HG02642 (cell line): Measurements from ENCODE around the gene DUSP22.
"Not testable (repeated sequence)": the region's sequence is repeated elsewhere in the genome, so short reads cannot be mapped to it uniquely, and the experiment has no call there.

Source experiments
- ATAC-seq: cut with Tn5 transposase; IDR thresholded peaks from one replicate; pipeline ENCODE4 v1.9.1; 2021; ENCODE audit warnings: mild to moderate bottlenecking; ENCODE audit not compliant: unreplicated experiment, poor library complexity

DUSP22 gene

GRCh38 chr6:373031-373430 is 80.7 kb downstream of the DUSP22 start:
- ATAC-seq = no peak

- ATAC-seq = no peak
These were observed 81.8 kb downstream of the DUSP22 start for GRCh38 chr6:373773-374724.

- ATAC-seq = no peak
These were observed 82.7 kb downstream of the DUSP22 start for GRCh38 chr6:374956-375355.

GRCh38 chr6:376827-377640 is 84.7 kb downstream of the DUSP22 start:
- ATAC-seq = no peak

- not testable (repeated sequence) for ATAC-seq
These were observed 85.3 kb downstream of the DUSP22 start for GRCh38 chr6:377641-378020.

GRCh38 chr6:378090-378957 is 86.0 kb downstream of the DUSP22 start:
- ATAC-seq = no peak

GRCh38 chr6:378958-379409 is 86.7 kb downstream of the DUSP22 start:
- ATAC-seq = no peak

- no peak for ATAC-seq
These were observed 87.3 kb downstream of the DUSP22 start for GRCh38 chr6:379410-380181.

- ATAC-seq = no peak
These were observed 88.2 kb downstream of the DUSP22 start for GRCh38 chr6:380234-381218.

GRCh38 chr6:381742-382461 is 89.6 kb downstream of the DUSP22 start:
- ATAC-seq = no peak

GRCh38 chr6:382883-383810 is 90.9 kb downstream of the DUSP22 start:
- ATAC-seq = no peak

GRCh38 chr6:383856-384255 is 91.6 kb downstream of the DUSP22 start:
- no peak for ATAC-seq

- no peak for ATAC-seq
These were observed 92.6 kb downstream of the DUSP22 start for GRCh38 chr6:384898-385297.

GRCh38 chr6:385614-386013 is 93.3 kb downstream of the DUSP22 start:
- ATAC-seq = no peak

GRCh38 chr6:386688-387266 is 94.5 kb downstream of the DUSP22 start:
- ATAC-seq = no peak

- no peak for ATAC-seq
These were observed 95.0 kb downstream of the DUSP22 start for GRCh38 chr6:387293-387741.
